IPS-15b (cell line): ENCODE results near the gene MYOF.

Experiments
- H3K27me3 ChIP-seq: one replicate; pipeline ENCODE4 v1.6.1; 2013; ENCODE audit warnings: low read length; ENCODE audit not compliant: control insufficient read depth, insufficient read depth
- H3K36me3 ChIP-seq: one replicate; pipeline ENCODE4 v1.6.1; 2013; ENCODE audit warnings: low read length; ENCODE audit not compliant: control insufficient read depth, insufficient read depth
- H3K4me1 ChIP-seq: one replicate; pipeline ENCODE4 v1.6.1; 2013; ENCODE audit warnings: mild to moderate bottlenecking, low read length; ENCODE audit not compliant: control insufficient read depth, insufficient read depth
- H3K4me3 ChIP-seq: one replicate; pipeline ENCODE4 v1.5.1; 2013; ENCODE audit warnings: low read depth, low read length
- H3K9ac ChIP-seq: one replicate; pipeline ENCODE4 v1.6.1; 2013; ENCODE audit warnings: low read depth, mild to moderate bottlenecking, low read length
- H3K9me3 ChIP-seq: one replicate; pipeline ENCODE4 v1.6.1; 2013; ENCODE audit warnings: mild to moderate bottlenecking, low read length; ENCODE audit not compliant: control insufficient read depth, insufficient read depth

Gene MYOF

GRCh38 chr10:93398528-93398927 lies 83.6 kb downstream of the MYOF start:
- no peak overlapping the region for H3K9ac ChIP-seq
- H3K9me3 ChIP-seq = no peaks in the 10 kb centered on the region
- no peaks in the 10 kb centered on the region for H3K27me3 ChIP-seq
- H3K4me3 ChIP-seq = no peak overlapping the region
- H3K36me3 ChIP-seq = no peaks in the 10 kb centered on the region
- no peaks in the 10 kb centered on the region for H3K4me1 ChIP-seq

- Histone ChIP-seq H3K9me3 (no peaks in the 10 kb centered on the region), H3K27me3 (no peaks in the 10 kb centered on the region), H3K9ac (no peak overlapping the region), H3K4me3 (no peak overlapping the region), H3K36me3 (no peaks in the 10 kb centered on the region), H3K4me1 (no peaks in the 10 kb centered on the region)
Measured at GRCh38 chr10:93397020-93397419, 85.1 kb downstream of the MYOF start.

GRCh38 chr10:93393211-93393610 lies 88.9 kb downstream of the MYOF start:
- Histone ChIP-seq H3K4me3 (no peak overlapping the region), H3K9ac (no peak overlapping the region), H3K36me3 (no peaks in the 10 kb centered on the region), H3K27me3 (no peaks in the 10 kb centered on the region), H3K9me3 (no peaks in the 10 kb centered on the region), H3K4me1 (no peaks in the 10 kb centered on the region)

- Histone ChIP-seq H3K4me1 (no peaks in the 10 kb centered on the region), H3K9me3 (no peaks in the 10 kb centered on the region), H3K27me3 (no peaks in the 10 kb centered on the region), H3K9ac (no peak overlapping the region), H3K4me3 (no peak overlapping the region), H3K36me3 (no peaks in the 10 kb centered on the region)
Measured at GRCh38 chr10:93392121-93392520, 90.0 kb downstream of the MYOF start.

GRCh38 chr10:93390306-93391090 lies 91.6 kb downstream of the MYOF start:
- Histone ChIP-seq H3K36me3 (no peaks in the 10 kb centered on the region), H3K4me3 (no peak overlapping the region), H3K4me1 (no peaks in the 10 kb centered on the region), H3K9me3 (no peaks in the 10 kb centered on the region), H3K9ac (no peak overlapping the region), H3K27me3 (no peaks in the 10 kb centered on the region)

- Histone ChIP-seq H3K4me1 (peaks cover 5% of the 10 kb centered on the region), H3K36me3 (no peaks in the 10 kb centered on the region), H3K9ac (no peak overlapping the region), H3K27me3 (no peaks in the 10 kb centered on the region), H3K9me3 (no peaks in the 10 kb centered on the region), H3K4me3 (no peak overlapping the region)
Measured at GRCh38 chr10:93386631-93387369, 95.3 kb downstream of the MYOF start.

GRCh38 chr10:93385345-93385744 lies 96.8 kb downstream of the MYOF start:
- no peak overlapping the region for H3K4me3 ChIP-seq
- no peaks in the 10 kb centered on the region for H3K36me3 ChIP-seq
- no peaks in the 10 kb centered on the region for H3K27me3 ChIP-seq
- no peak overlapping the region for H3K9ac ChIP-seq
- peaks cover 5% of the 10 kb centered on the region for H3K4me1 ChIP-seq
- H3K9me3 ChIP-seq = no peaks in the 10 kb centered on the region

- H3K4me1 ChIP-seq = peaks cover 5% of the 10 kb centered on the region
- H3K9ac ChIP-seq = no peak overlapping the region
- H3K36me3 ChIP-seq = no peaks in the 10 kb centered on the region
- H3K27me3 ChIP-seq = no peaks in the 10 kb centered on the region
- H3K9me3 ChIP-seq = no peaks in the 10 kb centered on the region
- no peak overlapping the region for H3K4me3 ChIP-seq
Measured at GRCh38 chr10:93384006-93384405, 98.1 kb downstream of the MYOF start.

GRCh38 chr10:93383562-93383981 lies 98.6 kb downstream of the MYOF start:
- H3K27me3 ChIP-seq = no peaks in the 10 kb centered on the region
- peaks cover 5% of the 10 kb centered on the region for H3K4me1 ChIP-seq
- H3K9ac ChIP-seq = peak overlapping the region; percentile 16
- no peaks in the 10 kb centered on the region for H3K9me3 ChIP-seq
- H3K36me3 ChIP-seq = no peaks in the 10 kb centered on the region
- H3K4me3 ChIP-seq = no peak overlapping the region

GRCh38 chr10:93379731-93380575 lies 102.2 kb downstream of the MYOF start:
- Histone ChIP-seq H3K4me1 (peaks cover 8% of the 10 kb centered on the region), H3K9me3 (no peaks in the 10 kb centered on the region), H3K4me3 (no peak overlapping the region), H3K9ac (no peak overlapping the region), H3K27me3 (no peaks in the 10 kb centered on the region), H3K36me3 (no peaks in the 10 kb centered on the region)

GRCh38 chr10:93378997-93379730 lies 103.0 kb downstream of the MYOF start:
- Histone ChIP-seq H3K9ac (no peak overlapping the region), H3K36me3 (no peaks in the 10 kb centered on the region), H3K27me3 (no peaks in the 10 kb centered on the region), H3K9me3 (no peaks in the 10 kb centered on the region), H3K4me1 (peaks cover 8% of the 10 kb centered on the region), H3K4me3 (no peak overlapping the region)
